Body of pancreas (tissue), 4 donors: ENCODE measurements around the gene SCIN. TPM values are rescaled to one million over a fixed set of nuclear protein-coding genes. Genes with fewer than 3 reads are reported as not detected.

Experiments
- ATAC-seq: fragments of 150-250 bp; one replicate; pipeline ENCODE4 v1.9.1; 2016
- DNase-seq, 4 donors: peaks; one replicate each; pipeline ENCODE4 v3.0.0-alpha.2; 2019
- H3K27ac ChIP-seq, 4 donors: fragments of 200-600 bp; sonication (generic); 1 replicate in 3 of 4; 2 replicates in 1 of 4; pipeline versions ENCODE4 v1.5.1 to v1.6.1; 2016 to 2019; ENCODE audit warnings: mild to moderate bottlenecking in 1 of 4, mixed read lengths in 1 of 4, moderate library complexity in 1 of 4
- H3K27me3 ChIP-seq, 2 donors: fragments of 200-600 bp; sonication (generic); one replicate each; pipeline ENCODE4 v1.6.0; 2016; ENCODE audit warnings: mild to moderate bottlenecking in 1 of 2
- H3K36me3 ChIP-seq, 2 donors: fragments of 200-600 bp; sonication (generic); replicated peaks in 1 of 2; 2 replicates each; pipeline ENCODE4 v1.5.1; 2016; ENCODE audit warnings: low read depth in 2 of 2; ENCODE audit not compliant: insufficient read depth in 1 of 2
- H3K4me1 ChIP-seq: fragments of 200-600 bp; sonication (generic); one replicate; pipeline ENCODE4 v1.6.0; 2016
- H3K4me3 ChIP-seq, 2 donors: fragments of 200-600 bp; sonication (generic); 1 replicate in 1 of 2; 2 replicates in 1 of 2; pipeline ENCODE4 v1.5.1; 2016 to 2019
- H3K9me3 ChIP-seq, 3 donors: fragments of 200-600 bp; sonication (generic); 1 replicate in 2 of 3; 2 replicates in 1 of 3; pipeline ENCODE4 v1.5.1; 2016
- POLR2A ChIP-seq, 3 donors: fragments of 450-650 bp; IDR thresholded peaks; one replicate each; pipeline ENCODE4 v1.6.1; 2016; ENCODE audit warnings: antibody characterized with exemption in 3 of 3, mild to moderate bottlenecking in 2 of 3
- WGBS, 2 donors: methylation state at CpG; one replicate each; pipeline ENCODE4 v1.1.5; 2017; 5-methylcytosine and 5-hydroxymethylcytosine counted together
- intact Hi-C: fragments of 100-400 bp; cut with DNase I; formaldehyde crosslinking; loops from one replicate; pipeline ENCODE4 v1.15.1; 2023
- total RNA-seq, 2 donors: library from RNA; depleted of rRNA; stranded (reverse); fragments of >200 nt; gene quantifications; one replicate each; pipeline ENCODE4 v1.1.0, GENCODE V29; 2016
- TF ChIP-seq, protein P1 (sequence below), 7 experiments: fragments of 450-650 bp in 4 of 7; fragments of 200-600 bp in 3 of 7; sonication (generic) in 3 of 7; IDR thresholded peaks; one replicate each; pipeline ENCODE4 v1.5.1; 2016 to 2019; ENCODE audit warnings: antibody characterized with exemption in 7 of 7

SCIN gene
- total RNA-seq, 2 donors from 2014 or later = 1.3 TPM; not detected in 1

GRCh38 chr7:12646139-12646538 lies 75.6 kb downstream of the SCIN start:
- DNase-seq (no peak), ATAC-seq (no peak)
- no peak overlapping the region for H3K4me3 ChIP-seq
- 58 to 64% methylated on average over 1 of the region's 1 CpG for WGBS, 2 donors
- no peak for TF ChIP-seq POLR2A (IDR thresholded peaks at IDR 0.05)
- TF ChIP-seq, protein P1, sequence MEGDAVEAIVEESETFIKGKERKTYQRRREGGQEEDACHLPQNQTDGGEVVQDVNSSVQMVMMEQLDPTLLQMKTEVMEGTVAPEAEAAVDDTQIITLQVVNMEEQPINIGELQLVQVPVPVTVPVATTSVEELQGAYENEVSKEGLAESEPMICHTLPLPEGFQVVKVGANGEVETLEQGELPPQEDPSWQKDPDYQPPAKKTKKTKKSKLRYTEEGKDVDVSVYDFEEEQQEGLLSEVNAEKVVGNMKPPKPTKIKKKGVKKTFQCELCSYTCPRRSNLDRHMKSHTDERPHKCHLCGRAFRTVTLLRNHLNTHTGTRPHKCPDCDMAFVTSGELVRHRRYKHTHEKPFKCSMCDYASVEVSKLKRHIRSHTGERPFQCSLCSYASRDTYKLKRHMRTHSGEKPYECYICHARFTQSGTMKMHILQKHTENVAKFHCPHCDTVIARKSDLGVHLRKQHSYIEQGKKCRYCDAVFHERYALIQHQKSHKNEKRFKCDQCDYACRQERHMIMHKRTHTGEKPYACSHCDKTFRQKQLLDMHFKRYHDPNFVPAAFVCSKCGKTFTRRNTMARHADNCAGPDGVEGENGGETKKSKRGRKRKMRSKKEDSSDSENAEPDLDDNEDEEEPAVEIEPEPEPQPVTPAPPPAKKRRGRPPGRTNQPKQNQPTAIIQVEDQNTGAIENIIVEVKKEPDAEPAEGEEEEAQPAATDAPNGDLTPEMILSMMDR (IDR thresholded peaks at IDR 0.05) = no peak
- H3K27me3 ChIP-seq = no peaks in the 10 kb centered on the region
- intact Hi-C loops = no loop called here
- H3K36me3 ChIP-seq = no peaks in the 10 kb centered on the region
- H3K4me1 ChIP-seq = no peaks in the 10 kb centered on the region
- no peak overlapping the region for H3K27ac ChIP-seq
- no peaks in the 10 kb centered on the region for H3K9me3 ChIP-seq

GRCh38 chr7:12647364-12648219 lies 77.1 kb downstream of the SCIN start:
- Histone ChIP-seq H3K9me3 (no peaks in the 10 kb centered on the region), H3K27ac (no peak overlapping the region), H3K4me3 (no peak overlapping the region), H3K4me1 (no peaks in the 10 kb centered on the region), H3K27me3 (no peaks in the 10 kb centered on the region), H3K36me3 (no peaks in the 10 kb centered on the region)
- DNase-seq (peak; percentile 16 to 38 (median 23)), ATAC-seq (peak; percentile 72)
- 47 to 49% methylated on average over 6 of the region's 6 CpGs for WGBS, 2 donors
- TF ChIP-seq, protein P1 (IDR thresholded peaks at IDR 0.05) = no peak
- no peak for TF ChIP-seq POLR2A (IDR thresholded peaks at IDR 0.05)
- intact Hi-C loops = no loop called here

DNA sequence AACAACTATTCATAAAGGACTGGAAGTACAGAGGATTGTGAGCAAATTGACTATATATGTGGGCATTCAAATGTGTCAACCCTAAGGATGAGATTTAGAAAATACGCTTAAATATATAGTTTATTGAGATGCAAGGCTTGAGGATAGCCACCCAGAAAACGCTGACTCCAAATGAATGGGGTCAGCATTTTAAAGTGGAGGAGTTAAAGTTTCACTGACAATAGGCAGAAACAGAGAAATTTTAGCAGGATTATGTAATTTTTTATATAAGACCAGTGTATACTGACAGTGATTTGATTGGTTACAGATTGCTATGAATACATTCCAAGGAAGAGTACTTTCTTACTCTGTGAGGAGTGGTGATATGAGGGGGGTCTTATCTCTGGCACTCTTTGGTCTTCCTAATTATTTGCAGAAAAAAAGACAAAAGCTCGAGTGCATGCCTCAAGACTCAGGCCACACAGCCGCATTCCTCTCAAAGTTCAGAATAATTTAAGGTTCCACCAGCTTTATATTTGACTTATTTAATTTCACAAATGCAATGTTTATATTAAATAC lies 78.3 kb downstream of the SCIN start:
- no peak overlapping the region for H3K4me3 ChIP-seq
- TF ChIP-seq, protein P1 (IDR thresholded peaks at IDR 0.05) = no peak
- TF ChIP-seq POLR2A (IDR thresholded peaks at IDR 0.05) = no peak
- H3K4me1 ChIP-seq = no peaks in the 10 kb centered on the region
- DNase-seq = no peak
- WGBS, 2 donors = 81 to 85% methylated on average over 4 of the region's 4 CpGs
- ATAC-seq = no peak
- H3K27me3 ChIP-seq = no peaks in the 10 kb centered on the region
- H3K27ac ChIP-seq = no peak overlapping the region
- H3K9me3 ChIP-seq = no peaks in the 10 kb centered on the region
- intact Hi-C loops = no loop called here
- H3K36me3 ChIP-seq = no peaks in the 10 kb centered on the region

- H3K36me3 ChIP-seq = no peaks in the 10 kb centered on the region
- DNase-seq (no peak), ATAC-seq (no peak)
- H3K4me1 ChIP-seq = no peaks in the 10 kb centered on the region
- H3K27ac ChIP-seq = no peak overlapping the region
- no peak overlapping the region for H3K4me3 ChIP-seq
- no peaks in the 10 kb centered on the region for H3K27me3 ChIP-seq
- H3K9me3 ChIP-seq = no peaks in the 10 kb centered on the region
- intact Hi-C loops = no loop called here
- TF ChIP-seq, protein P1 (IDR thresholded peaks at IDR 0.05) = no peak
- no peak for TF ChIP-seq POLR2A (IDR thresholded peaks at IDR 0.05)
Observed at GRCh38 chr7:12649348-12649747, 78.8 kb downstream of the SCIN start.
